GM21515 (cell line): ENCODE data around the gene VWC2.
"Not testable (repeated sequence)": the region's sequence is repeated elsewhere in the genome, so short reads cannot be mapped to it uniquely, and the experiment has no call there.

Source experiments
- ATAC-seq: cut with Tn5 transposase; IDR thresholded peaks from one replicate; pipeline ENCODE4 v1.9.1; 2021; ENCODE audit not compliant: unreplicated experiment

The VWC2 gene

DNA sequence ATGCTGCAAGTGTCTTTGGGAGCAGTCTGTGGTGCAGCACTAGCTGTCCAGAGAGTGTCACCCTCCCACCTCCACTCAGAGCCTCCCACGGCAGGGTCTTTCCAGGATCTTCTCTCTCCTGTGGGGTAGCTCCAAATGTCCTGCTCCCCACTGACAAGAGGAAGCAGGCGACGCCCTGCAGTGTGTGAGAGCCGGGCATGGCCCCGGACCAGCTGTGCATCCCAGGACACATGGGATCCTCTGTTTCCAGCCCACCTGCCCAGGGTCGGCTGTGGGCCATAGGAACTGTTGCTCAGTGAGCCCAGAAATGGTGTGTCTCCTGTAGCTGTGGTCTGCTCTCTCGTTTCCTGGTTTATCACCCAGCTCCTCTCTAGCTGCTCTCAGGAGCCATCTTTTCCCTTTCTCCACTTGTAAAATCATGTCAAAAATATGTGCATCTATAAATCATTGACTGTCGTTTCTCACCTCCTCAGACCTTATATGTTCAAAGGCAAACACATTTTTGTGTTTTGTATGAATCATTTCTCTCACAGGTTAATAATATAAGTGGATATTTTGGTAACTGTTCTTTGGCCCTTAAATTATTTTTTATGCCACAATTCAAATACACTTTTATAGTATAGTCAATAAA is 74.9 kb downstream of the VWC2 start:
- no peak for ATAC-seq

DNA sequence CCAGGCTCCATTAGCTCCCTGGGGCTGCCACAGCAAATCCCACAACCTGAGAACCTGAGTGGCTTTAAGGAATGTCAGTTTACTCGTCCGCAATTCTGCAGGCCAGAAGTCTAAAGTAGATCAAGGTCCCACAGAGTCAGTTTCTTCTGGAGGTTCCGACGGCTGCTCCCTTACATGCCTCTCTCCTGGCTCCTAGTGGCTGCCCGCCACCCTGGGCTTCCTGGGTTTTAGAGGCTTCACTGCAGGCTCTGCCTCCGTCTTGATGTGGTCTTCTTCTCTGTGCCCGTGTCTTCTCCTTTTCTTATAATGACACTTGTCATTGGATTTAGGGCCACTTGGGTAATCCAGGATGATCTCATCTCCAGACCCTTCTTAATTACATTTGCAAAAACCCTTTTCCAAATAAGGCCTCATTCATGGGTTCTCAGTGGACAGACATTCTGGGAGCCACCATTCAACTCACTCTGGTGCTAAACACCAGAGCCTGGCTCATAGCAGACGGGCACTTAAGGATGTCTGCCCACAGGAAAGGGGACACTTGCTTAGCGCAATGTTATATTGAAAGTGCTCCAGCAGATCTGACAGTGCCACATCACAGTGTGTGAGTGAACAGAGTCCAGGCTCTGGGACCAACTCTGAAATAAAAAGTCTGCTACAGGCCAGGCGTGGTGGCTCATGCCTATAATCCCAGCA is 77.6 kb downstream of the VWC2 start:
- no peak for ATAC-seq

DNA sequence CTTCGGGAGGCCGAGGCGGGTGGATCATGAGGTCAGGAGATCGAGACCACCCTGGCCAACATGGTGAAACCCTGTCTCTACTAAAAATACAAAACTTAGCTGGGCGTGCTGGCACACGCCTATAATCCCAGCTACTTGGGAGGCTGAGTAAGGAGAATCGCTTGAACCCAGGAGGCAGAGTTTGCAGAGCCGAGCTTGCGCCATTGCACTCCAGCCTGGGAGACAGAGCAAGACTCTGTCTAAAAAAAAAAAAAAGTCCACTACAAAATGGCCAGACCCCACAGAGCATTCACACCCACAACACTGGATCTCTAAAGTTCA is 78.1 kb downstream of the VWC2 start:
- not testable (repeated sequence) for ATAC-seq

DNA sequence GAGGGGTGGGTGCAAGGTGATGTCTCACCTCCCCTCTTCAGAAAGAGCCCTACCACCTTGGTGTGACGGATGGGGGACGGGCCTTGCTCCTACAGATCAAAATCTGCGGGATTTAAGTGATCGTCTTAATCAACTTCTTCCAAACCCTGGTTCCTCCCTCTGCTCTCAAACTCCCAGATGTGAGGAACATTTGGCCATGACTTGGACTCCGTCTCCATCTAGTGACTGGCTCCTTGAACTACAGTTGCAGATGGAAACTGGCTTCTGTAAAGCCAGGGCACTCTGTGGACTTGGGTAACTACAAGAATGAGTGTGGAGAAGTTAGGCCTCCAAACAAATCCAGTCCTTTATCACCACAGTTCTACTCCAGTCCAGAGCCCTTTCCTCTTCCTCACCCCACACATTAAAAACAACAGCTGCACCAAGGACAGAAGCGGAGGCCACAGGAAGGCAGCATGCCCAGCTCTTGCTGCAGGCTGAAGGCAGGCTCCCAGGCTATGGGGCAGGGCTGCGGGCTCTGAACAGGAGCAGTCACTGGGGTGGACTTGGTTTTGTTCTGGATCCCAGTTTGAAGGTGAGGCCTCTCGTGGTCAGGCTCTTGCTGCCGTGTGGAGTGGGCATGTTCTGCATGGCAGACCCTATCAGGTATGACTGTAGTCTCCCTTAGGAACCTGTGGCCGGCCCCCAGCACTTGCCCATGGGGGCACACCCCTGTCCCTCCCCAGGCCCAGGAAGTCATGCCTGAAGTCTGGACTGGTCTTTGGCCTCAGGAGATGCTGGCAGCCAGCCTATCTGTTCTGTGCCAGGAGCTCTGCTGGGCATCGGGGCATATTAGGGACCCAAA is 79.4 kb downstream of the VWC2 start:
- peak; percentile 81 for ATAC-seq

DNA sequence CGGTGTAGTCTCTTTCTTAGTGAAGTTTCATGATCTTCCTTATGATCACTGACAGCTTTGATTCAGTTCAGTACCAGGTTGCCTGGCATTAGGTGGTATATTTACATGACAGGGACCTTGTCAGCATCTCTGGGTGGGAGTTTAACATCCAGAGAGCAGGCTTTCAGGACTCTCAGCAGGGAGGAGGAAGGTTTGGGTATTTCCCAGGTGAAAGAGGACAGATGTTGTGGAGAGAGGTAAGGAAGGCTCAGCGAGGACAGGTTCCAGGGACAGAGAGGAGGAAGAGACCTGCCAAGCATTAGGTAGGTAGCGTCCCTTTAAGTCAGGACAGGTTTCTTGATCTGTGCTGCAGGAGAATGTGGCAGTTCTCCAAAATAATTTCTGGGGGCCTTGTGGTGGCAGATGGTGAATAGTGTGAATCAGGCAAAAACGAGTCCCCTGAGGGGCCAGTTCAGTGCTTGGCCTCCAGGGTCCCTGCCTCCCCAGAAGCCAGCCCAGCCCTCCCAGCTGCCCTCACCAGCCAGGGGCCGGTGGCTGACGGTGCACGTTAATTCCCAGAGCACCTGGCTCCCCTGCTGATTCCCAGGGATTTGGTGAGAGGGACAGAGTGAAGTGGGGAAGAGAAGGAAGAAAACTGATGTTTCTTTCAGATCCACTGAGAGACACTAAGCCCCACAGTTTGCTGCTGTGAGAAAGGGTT is 82.0 kb downstream of the VWC2 start:
- ATAC-seq, result no peak

DNA sequence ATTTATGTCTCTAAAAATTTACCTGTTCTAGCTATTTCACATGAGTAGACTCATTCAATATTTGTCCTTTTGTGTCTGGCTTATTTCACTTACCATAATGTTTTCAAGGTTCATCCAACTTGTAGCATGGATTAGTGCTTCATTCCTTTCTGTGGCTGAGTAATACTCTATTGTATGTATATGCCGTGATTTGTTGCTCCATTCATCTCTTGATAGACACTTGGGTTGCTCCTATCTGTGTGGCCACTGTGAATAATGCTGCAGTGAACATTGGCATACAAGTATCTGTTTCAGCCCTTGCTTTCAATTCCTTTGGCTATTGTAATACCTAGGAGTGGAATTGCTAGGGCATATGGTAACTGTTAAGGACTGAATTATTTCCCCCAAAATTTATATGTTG is 86.9 kb downstream of the VWC2 start:
- no peak for ATAC-seq

DNA sequence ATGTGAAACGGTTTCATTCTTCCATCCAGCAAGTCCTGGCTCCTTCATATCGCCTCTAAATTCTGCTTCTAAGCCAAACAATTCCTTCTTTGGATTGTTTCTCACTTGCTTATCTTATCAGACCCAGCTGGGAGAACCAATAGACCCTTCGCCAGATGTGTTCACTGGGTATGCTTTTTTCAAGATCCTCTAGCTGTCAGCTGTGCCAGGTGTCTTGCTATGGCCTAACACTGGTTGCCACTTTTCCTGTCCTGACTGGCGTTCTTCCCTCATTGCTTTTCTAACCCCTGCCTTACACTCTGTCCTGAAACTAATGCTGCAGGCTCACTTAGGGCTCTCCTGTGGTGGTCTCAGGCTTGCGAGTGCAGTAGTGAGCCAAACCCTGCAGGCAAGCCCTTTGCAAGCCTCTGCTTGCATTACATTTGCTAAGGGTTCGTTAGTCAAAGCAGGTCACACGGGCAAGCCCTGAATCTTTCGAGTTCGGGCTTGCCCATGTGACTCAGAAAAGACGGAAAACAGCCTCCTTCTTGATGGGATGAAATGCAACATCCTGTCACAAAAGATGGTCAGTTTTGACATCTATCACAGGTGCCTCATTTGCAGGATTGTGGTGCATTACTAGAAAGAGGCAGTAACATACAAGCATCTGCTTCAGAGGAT is 92.8 kb downstream of the VWC2 start:
- ATAC-seq, result no peak

DNA sequence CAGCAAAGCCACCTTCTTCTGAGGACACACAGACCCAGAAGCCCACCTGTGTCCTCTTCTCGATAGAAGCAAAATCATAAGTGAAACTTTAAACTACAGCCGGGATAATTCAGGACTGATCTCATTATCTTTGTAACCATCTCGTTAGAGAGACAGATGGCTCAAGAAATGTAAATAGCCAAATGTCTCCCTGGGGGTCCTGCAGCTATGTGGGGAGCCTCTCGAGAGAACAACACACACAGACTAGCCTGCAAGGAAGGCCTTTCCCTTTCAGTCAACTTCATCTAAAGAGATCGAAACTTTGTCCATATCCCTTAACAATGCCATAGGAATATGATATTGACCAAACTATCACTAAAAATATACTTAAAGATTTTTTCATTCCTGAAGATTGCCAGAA is 93.5 kb downstream of the VWC2 start:
- ATAC-seq, result no peak

DNA sequence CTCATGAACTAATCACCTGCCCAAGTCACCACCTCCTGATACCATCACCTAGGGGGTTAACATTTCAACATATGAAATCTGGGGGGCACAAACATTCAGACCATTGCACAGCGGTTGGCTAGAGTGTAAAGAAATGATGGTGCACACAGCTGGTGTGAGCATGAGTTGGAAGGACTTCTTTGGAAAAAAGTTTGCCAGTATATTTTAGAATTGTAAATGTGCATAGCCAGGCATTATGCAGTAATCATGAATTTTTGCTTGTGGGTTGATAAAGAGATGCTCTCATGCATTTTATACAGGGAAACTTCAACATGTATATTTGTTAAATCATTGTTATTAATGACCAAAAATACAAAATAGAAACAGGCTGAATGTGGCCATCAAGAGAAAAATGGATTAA is 100.0 kb downstream of the VWC2 start:
- no peak for ATAC-seq

DNA sequence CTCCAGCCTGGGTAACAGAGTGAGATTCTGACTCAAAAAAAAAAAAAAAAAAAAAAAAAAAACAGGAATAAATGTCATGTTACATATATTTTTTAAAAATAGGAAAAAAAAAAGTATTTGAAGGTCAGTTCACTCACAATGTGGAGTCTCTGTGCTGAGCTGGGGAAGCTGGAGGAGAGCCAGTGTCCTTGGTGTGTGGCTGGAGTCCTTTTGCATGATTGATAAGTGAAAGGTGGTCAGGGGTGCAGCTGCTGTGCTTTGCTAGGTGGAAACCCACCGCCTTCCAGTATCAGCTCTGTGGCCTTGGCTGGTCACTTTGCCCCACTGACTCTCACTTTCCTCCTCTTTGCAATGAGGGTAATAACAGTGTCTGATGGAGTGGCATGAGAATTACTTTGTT is 101.9 kb downstream of the VWC2 start:
- no peak for ATAC-seq

DNA sequence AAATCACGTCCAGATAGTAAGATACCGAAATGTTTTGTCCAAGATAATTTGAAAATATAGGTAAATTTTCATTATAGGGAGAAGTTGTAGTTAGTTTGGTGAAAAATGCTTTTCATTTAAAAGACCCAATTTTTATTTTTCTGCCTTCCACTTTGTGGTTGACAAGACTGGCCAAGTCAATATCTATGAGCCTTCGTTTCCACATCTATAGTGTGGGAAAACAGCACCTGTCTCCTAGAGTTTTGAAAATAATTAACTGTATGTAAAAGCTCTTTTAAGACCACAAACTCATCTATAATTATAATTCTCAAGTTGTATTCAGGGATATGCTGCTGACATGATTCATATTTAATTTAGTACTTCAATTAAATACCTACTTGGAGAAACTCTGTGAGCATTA is 102.8 kb downstream of the VWC2 start:
- no peak for ATAC-seq

DNA sequence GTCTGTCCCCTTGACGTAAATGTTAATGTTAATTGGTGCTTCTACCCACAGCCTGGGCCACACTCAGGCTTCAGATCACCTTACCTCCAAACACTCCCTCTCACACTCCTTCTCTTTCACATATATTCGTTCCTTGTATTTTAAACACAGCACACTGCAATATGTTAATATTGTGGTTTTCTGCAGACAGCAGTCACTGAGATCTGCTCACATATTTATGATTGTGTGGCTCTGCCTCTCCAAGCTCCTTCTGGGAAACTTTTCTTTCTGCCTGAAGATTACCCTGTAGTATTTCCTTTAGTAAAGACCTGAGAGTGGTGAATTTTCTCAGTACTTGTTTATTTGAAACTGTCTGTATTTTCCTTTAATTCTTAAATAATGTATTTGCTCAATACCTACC is 104.7 kb downstream of the VWC2 start:
- ATAC-seq, result no peak

DNA sequence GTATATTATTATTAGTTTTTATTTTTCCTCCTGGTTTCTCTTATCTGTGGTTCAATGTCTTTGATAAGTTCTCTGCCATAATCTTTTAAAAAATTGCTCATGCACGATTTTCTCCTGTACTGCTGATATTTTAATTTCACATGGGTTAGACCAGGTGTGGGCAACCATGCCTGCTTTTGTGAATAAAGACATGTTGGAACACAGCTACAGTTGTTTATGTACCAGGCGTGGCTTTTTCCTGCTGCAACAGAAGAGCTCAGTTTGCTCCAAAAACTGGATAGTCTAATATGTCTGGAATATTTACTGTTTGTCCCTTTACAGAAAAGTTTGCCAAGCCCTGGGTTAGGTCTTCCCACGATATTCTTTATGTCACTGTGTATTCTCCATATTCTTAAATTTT is 105.2 kb downstream of the VWC2 start:
- ATAC-seq, result no peak

DNA sequence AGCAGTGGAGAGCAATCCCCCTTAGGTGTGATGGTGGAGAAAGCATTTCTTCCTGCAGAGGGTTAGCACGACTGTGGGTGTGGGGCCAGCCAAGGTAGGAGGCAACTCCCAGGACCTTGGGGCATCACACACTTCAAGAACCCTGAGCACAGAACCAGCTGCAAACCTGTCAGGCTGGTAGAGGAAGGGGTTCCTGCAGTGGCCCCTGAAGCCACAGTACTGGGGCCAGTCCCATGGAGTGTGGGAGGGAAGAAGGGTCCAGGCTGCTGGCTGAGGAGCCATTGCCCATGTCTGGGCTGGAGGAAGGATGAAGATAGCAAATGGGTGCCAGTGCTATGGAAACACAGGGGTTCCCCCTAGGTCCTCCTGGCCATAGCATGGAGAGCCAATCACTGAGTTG is 110.5 kb downstream of the VWC2 start:
- ATAC-seq, result no peak

DNA sequence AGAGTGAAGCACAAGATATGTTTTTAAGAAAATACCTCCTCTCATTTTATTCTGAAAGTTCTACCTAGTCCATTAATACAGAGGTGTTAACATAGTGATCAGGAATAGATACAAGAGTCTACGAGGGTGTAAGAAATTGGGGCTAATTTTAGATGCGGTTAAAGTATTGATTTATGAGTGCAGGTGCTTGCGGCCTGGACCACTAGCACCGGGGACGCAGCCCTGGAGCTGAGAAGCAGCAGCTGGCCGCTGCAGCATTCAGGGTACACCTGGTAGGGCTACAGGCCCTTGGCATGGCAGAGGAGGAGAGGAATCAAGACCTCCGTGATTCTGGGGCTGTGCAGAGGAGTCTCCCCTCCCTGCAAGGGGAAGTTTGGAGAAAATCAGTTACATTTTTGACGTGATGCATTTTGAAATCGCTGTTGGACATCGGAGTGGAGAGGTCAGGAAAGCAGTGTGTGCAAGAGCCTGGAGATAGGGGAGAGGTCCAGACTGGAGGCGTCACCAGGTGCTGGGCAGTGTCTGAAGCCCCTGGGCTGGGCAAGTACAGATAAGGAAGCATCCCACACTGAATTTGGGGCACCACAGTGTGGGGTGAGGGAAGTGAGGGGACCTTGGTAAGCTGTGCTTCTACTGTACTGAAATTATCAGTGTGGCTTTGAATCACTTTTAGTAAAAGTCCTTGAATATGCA is 112.3 kb downstream of the VWC2 start:
- ATAC-seq, result peak; percentile 62

DNA sequence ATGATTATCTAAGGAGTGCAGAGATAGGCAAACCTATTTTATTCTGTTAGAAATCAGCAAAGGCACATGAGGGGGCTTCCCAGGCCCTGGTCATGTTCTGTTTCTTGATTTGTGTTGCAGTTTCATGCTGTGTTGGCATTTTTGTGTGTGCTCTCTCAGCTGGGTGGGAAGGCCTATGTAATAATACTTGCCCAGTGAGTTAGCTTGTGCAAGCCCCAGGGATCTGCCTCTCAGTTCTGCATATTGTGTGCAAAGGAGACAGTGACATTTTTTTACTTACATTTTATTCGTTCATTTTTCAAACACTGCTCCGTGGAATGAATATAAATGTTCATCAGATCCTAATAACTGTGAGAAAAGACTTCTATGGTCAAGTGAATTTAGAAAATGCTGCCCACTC is 119.0 kb downstream of the VWC2 start:
- ATAC-seq, result no peak

DNA sequence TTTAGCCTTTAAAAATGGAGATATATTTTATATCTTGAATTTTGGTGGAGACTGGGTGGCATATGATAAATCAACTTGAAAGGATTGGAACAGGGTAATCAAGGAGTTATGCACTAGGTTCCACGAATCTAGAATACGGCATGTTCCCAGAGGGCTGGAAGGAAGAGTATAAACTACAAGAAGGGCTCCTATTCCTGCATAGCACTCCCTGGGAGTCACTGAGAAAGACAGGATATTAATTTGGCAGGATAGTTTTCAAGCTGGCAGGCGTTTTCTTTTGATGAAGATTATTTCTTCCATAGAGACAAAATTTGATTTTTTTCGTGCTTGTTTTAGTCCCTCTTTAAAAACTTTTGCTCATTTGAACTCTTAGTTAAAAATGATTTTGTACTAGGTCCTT is 119.7 kb downstream of the VWC2 start:
- ATAC-seq, result no peak

DNA sequence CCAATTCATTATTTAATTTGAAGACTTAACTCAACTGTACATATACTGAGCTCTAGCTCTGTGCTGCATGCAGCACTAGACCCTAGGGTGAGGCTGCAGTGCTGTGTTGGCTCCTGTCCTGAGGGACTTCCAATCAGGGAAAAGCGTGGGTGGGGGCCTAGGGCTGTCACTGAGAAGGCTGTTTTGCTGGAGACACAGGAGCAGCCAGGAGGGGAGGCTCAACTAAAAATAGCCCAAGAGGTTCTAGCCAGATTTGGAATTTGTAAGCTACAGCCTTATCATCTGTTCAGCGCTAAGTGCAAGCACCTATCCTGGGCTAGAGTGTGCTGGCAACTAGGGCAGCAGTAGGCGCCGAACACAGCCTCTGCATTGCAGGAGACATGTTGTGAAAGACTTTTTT is 121.1 kb downstream of the VWC2 start:
- ATAC-seq, result no peak

DNA sequence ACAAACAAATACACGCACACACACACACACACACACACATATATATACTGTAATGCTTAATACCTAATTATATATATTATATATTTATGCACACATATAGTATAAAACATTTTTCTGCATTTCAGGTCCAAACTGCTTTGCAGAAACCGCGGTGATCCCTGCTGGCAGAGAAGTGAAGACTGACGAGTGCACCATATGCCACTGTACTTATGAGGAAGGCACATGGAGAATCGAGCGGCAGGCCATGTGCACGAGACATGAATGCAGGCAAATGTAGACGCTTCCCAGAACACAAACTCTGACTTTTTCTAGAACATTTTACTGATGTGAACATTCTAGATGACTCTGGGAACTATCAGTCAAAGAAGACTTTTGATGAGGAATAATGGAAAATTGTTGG is 138.5 kb downstream of the VWC2 start:
- no peak for ATAC-seq

DNA sequence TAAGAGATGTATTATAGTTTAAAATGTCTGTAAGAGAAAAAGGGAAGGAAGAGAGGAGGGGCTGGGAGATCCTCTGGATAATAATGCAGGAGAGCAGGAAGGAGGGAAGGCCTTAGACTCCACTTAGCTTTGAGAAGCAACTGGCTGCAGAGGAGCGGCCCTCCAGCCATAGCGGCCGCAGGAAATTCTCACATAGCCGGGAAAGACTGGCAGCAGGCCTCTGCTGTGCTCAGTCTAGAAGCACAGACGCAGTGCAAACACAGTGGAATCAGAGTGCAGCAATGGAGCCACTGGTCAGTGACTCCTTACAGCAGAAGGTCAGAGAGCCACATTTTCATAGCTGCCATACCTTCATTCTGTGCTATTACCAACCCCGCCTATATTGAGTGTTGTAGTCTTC is 153.3 kb downstream of the VWC2 start:
- ATAC-seq, result no peak

DNA sequence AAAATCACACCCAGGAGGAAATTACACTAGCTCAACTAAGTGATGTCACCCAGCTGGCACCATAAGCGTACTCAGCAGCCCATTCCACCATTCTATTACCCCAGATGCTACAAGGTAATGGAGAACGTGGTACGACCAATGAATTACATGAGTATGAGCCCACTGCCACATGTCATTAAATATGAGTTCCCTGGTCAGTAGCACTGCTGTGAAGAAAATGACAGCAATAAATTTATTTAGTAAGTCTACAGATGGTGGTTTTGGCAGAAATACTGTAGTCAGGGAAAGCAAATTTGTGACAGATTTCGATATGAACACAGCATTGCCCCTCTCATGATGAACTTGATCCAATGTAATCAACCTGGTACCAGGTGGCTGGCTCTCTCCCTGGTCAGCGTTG is 154.2 kb downstream of the VWC2 start:
- ATAC-seq, result no peak
